NB4 (cell line): ENCODE measurements around the gene GABRB2.

Experiments used
- MYC ChIP-seq: IDR thresholded peaks from 2 replicates; pipeline ENCODE4 v1.6.1; 2011; ENCODE audit warnings: low read depth, low read length
- POLR2A ChIP-seq: IDR thresholded peaks from 2 replicates; pipeline ENCODE4 v1.6.1; 2011; ENCODE audit warnings: mild to moderate bottlenecking; ENCODE audit not compliant: insufficient read length; ENCODE audit errors: extremely low read depth
- TF ChIP-seq, protein P1 (sequence below): IDR thresholded peaks from one replicate; pipeline ENCODE4 v1.5.1; 2012; ENCODE audit warnings: low read depth, low read length

DNA sequence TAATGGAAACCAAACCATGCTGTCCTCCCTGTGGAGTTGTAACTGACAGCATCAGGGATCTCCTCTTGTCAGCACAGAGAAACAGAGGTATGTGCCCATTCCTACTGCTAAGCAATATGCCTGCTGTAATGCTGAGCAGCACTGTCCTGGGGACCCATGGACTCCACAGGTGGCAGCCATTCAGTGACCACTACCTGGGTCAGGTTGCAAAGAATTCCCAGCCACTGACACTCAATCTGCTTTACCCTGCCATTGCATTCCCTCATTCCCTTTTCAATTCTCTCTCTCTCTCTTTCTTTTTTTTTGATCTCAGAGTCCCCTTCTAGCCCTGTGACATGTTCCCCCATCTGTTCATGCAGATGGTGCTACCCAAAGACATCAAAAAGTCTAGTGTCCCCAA is 104.1 kb downstream of the GABRB2 start:
- TF ChIP-seq, protein P1, sequence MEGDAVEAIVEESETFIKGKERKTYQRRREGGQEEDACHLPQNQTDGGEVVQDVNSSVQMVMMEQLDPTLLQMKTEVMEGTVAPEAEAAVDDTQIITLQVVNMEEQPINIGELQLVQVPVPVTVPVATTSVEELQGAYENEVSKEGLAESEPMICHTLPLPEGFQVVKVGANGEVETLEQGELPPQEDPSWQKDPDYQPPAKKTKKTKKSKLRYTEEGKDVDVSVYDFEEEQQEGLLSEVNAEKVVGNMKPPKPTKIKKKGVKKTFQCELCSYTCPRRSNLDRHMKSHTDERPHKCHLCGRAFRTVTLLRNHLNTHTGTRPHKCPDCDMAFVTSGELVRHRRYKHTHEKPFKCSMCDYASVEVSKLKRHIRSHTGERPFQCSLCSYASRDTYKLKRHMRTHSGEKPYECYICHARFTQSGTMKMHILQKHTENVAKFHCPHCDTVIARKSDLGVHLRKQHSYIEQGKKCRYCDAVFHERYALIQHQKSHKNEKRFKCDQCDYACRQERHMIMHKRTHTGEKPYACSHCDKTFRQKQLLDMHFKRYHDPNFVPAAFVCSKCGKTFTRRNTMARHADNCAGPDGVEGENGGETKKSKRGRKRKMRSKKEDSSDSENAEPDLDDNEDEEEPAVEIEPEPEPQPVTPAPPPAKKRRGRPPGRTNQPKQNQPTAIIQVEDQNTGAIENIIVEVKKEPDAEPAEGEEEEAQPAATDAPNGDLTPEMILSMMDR, result no peak
- TF ChIP-seq POLR2A (no peak), MYC (no peak)
